ENCODE data around the gene FAM200A.
"Not testable (repeated sequence)": the region's sequence is repeated elsewhere in the genome, so short reads cannot be mapped to it uniquely, and the experiment has no call there.

Gene FAM200A

DNA sequence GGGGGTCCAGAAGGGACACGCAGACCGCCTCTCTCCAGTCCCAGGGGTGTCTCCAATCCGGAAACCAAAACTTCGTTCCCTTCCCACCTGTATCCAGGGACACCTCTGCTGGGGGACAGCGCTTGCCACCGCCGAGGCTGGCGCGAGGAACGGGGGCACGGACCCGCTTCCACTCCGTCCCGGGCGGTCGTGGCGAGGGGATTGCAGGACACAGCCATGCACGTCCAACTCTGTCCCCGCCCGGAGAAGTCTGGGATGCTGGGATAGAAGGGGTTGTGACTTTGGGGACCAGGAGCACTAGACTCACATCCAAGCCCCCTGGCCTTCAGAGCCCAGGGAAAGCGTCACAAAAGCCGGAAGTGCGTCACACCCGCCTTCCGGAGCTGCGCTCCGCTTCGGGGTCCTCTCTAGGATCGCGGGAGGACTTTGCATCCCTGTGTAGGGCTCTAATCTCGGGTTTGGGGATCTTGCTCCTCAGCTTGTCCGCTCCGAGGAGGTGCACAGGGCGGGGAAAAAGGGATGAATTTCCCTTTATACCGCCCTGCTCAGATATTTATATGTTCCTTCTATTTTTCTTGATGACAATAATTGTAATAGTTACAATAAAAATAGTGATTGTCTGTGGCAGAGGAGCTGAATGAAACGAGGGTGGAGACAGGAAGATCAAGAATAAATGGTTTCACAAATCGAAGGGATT is at the start of gene FAM200A:
TSS of gene FAM200A (minus strand) at position 348 of the 697 bp plus-strand sequence. CDS start 3,707 bp downstream, outside the sequence.
- peak within 1 kb of the TSS; percentile 95 for H3K4me3 ChIP-seq (ENCODE audit: control insufficient read depth, low read depth, low read length)
- DNase-seq (ENCODE audit: low read depth): peak; percentile 95
- TF ChIP-seq, protein P1, sequence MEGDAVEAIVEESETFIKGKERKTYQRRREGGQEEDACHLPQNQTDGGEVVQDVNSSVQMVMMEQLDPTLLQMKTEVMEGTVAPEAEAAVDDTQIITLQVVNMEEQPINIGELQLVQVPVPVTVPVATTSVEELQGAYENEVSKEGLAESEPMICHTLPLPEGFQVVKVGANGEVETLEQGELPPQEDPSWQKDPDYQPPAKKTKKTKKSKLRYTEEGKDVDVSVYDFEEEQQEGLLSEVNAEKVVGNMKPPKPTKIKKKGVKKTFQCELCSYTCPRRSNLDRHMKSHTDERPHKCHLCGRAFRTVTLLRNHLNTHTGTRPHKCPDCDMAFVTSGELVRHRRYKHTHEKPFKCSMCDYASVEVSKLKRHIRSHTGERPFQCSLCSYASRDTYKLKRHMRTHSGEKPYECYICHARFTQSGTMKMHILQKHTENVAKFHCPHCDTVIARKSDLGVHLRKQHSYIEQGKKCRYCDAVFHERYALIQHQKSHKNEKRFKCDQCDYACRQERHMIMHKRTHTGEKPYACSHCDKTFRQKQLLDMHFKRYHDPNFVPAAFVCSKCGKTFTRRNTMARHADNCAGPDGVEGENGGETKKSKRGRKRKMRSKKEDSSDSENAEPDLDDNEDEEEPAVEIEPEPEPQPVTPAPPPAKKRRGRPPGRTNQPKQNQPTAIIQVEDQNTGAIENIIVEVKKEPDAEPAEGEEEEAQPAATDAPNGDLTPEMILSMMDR (conservative IDR thresholded peaks at IDR 0.05; ENCODE audit: control insufficient read depth, insufficient read depth, low read depth, low read length): no peak

DNA sequence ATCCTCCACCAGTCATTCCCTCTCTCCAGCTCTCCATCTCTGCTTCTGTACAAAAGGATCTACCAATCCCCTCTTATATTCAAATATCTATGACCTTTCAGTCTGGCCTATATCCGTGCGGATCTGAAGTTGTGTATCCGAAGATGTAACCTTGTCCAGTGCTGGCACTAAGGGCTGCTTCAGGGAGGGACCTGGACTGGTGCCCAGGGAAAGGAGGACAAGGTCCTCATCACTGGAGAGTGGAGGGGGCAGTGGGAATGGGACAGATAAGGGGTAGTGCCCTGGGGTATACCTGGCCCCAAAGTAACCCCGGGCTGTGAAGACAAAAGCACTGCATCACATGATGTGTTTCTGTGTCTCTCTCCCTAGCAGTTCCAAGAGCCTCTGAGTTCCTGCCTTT is 47.9 kb upstream of the FAM200A start:
- DNase-seq (ENCODE audit: low read depth): no peak
- TF ChIP-seq, protein P1 (conservative IDR thresholded peaks at IDR 0.05; ENCODE audit: control insufficient read depth, insufficient read depth, low read depth, low read length): no peak
- H3K4me3 ChIP-seq (ENCODE audit: control insufficient read depth, low read depth, low read length): no peak overlapping the region

DNA sequence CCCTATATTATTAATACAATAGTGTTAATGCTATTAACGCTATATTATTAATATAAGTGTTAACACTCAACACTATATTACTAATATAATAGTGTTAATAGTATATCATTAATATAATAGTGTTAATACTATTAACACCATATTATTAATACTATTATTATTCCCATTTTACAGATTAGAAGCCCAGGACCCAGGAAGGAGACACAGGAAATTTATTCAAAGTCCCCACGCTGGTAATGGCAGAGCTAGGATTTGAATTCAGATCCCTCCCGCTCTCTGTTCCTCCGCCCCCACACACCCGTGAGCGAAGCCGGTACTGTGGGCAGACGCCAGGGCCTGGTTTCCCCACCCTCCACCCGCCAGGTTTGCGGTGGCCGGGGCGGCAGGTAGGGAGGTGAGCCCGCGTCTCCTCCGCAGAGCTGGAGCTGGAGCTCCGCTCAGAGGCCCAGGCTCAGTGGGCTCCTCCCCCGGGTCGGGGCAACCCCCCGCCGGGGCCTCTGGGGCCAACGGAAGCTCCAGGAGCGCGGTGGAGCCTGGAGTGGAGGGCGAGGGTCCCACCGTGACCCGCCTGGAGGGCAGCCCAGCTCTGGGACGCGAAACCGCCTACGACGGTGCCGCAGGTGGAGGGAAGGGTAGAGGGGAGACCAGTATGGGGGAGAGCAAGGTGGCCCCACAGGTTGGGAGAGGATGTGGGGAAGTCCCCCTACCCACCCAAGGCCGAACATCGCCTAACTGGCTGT is 46.0 kb upstream of the FAM200A start, which contains the start of gene TMEM225B:
TSS of gene TMEM225B (plus strand) at position 506 of the 740 bp plus-strand sequence. CDS start 6,122 bp downstream, outside the sequence.
- TF ChIP-seq, protein P1 (conservative IDR thresholded peaks at IDR 0.05; ENCODE audit: control insufficient read depth, insufficient read depth, low read depth, low read length): no peak
- no peak within 1 kb of the TSS for H3K4me3 ChIP-seq (ENCODE audit: control insufficient read depth, low read depth, low read length)
- no peak for DNase-seq (ENCODE audit: low read depth)

DNA sequence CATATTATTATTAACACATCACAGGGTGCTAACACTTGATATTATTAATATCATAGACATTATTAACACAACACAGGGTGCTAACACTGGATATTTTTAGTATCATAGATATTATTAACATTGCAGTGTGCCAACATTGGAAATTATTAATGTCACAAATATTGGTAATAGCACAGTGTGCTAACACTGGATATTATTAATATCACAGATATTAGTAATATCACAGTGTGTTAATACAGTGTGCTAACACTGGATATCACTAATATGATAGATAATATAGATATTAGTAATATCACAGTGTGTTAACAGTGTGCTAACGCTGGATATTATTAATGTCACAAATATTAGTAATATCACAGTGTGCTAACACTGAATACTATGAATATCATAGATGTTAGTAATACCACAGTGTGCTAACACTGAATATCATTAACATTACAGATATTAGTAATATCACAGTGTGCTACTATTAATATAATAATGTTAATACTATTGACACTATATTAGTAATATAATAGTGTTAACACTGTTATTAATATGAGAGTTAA is 44.6 kb upstream of the FAM200A start:
- DNase-seq (ENCODE audit: low read depth): no peak
- TF ChIP-seq, protein P1 (conservative IDR thresholded peaks at IDR 0.05; ENCODE audit: control insufficient read depth, insufficient read depth, low read depth, low read length): no peak
- H3K4me3 ChIP-seq (ENCODE audit: control insufficient read depth, low read depth, low read length): no peak overlapping the region

DNA sequence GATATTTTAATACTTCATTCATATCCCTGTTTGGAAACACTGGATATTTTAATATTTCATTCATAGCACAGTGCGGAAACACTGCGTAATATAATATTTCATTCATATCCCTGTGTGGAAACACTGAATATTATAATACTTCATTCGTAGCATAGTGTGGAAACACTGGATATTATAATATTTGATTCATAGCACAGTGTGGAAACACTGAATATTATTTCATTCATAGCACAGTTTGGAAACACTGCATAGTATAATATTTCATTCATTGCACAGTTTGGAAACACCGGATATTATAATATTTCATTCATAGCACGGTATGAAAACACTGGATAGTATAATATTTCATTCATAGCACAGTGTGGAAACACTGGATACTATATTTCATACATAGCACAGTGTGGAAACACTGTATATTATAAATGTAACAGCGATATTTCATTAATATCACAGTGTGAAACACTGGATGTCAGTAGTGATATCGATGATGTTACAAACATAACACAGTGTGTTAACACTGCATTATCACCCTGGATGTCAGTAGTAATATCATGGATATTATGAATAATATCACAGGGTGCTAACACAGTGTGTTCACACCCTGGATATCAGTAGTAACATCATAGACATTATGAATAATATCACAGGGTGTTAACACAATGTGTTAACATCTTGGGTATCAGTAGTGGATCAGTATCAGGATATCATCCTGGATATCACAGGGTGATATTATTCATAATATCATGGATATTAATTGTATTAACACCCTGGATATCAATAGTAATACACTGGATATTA is 43.2 kb upstream of the FAM200A start:
- H3K4me3 ChIP-seq (ENCODE audit: control insufficient read depth, low read depth, low read length): no peak overlapping the region
- TF ChIP-seq, protein P1 (conservative IDR thresholded peaks at IDR 0.05; ENCODE audit: control insufficient read depth, insufficient read depth, low read depth, low read length): no peak
- DNase-seq (ENCODE audit: low read depth): no peak

DNA sequence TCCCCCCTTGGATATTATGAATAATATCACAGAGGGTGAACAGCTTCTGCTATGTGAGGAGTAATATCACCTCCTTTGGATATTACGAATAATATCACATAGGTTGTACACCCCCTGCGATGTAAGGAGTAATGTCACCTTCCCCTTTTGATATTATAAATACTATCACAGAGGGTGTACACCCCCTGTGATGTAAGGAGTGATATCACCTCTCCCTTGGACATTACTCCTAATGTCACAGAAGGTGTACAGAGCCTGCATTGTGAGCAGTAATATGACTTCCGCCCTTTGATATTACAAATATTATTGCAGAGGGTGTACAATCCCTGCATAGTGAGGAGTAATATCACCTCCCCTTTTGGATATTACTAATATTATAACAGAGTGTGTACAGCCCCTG is 37.0 kb upstream of the FAM200A start:
- TF ChIP-seq, protein P1 (conservative IDR thresholded peaks at IDR 0.05; ENCODE audit: control insufficient read depth, insufficient read depth, low read depth, low read length): no peak
- H3K4me3 ChIP-seq (ENCODE audit: control insufficient read depth, low read depth, low read length): no peak overlapping the region
- no peak for DNase-seq (ENCODE audit: low read depth)

DNA sequence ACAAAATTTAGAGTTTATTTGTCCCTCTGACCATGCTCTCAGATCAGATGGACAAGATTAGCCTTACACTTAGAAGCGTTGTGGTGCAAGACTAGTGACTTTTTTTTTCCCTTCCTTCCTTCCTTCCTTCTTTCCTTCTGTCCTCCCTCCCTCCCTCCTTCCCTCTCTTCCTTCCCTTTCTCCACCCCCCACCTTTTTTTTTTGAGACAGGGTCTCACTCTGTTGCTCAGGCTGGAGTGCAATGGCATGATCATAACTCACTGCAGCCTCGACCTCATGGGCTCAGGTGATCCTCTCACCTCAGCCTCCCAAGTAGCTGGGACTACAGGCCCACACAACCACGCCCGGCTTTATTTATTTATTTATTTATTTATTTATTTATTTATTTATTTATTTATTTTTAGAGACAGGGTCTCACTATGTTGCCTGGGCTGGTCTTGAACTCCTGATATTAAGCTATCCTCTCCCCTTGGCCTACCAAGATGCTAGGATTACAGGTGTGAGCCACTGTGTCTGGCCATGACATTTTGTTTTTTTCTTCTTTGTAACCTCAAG is 28.9 kb upstream of the FAM200A start:
- not testable (repeated sequence) for DNase-seq (ENCODE audit: low read depth)
- H3K4me3 ChIP-seq (ENCODE audit: control insufficient read depth, low read depth, low read length): peak overlapping the region; percentile 57

Data from fibroblast of mammary gland (primary cell).